H9 (cell line): ENCODE measurements around the gene MIOS. TPM values are rescaled to one million over a fixed set of nuclear protein-coding genes. Genes with fewer than 3 reads are reported as not detected.

ENCODE experiments used
- DNase-seq: peaks from one replicate; pipeline ENCODE4 v3.0.0-alpha.2; 2017
- H2AFZ ChIP-seq: one replicate; pipeline ENCODE4 v1.6.1; 2013; ENCODE audit warnings: mild to moderate bottlenecking, low read length, control low read depth, moderate library complexity
- H2AK5ac ChIP-seq: 2 replicates; pipeline ENCODE4 v1.6.1; 2013; ENCODE audit warnings: low read length, control low read depth, mixed read lengths; ENCODE audit not compliant: insufficient read length
- H2BK120ac ChIP-seq: one replicate; pipeline ENCODE4 v1.6.1; 2013; ENCODE audit warnings: low read depth, mild to moderate bottlenecking, low read length, control low read depth, inconsistent platforms; ENCODE audit not compliant: poor library complexity, severe bottlenecking
- H2BK12ac ChIP-seq: 2 replicates; pipeline ENCODE4 v1.6.1; 2013; ENCODE audit warnings: low read length, control low read depth, mixed read lengths, low read depth; ENCODE audit not compliant: insufficient read length
- H2BK15ac ChIP-seq: 2 replicates; pipeline ENCODE4 v1.6.1; 2013; ENCODE audit warnings: low read depth, low read length, control low read depth
- H2BK20ac ChIP-seq: one replicate; pipeline ENCODE4 v1.6.1; 2013; ENCODE audit warnings: low read depth, mild to moderate bottlenecking, low read length, control low read depth, inconsistent platforms; ENCODE audit not compliant: poor library complexity, severe bottlenecking
- H2BK5ac ChIP-seq: 2 replicates; pipeline ENCODE4 v1.6.1; 2013; ENCODE audit warnings: low read length, control low read depth, mixed read lengths; ENCODE audit not compliant: insufficient read length
- H3K14ac ChIP-seq: 2 replicates; pipeline ENCODE4 v1.6.1; 2013; ENCODE audit warnings: low read length, control low read depth; ENCODE audit not compliant: insufficient read depth
- H3K18ac ChIP-seq: 2 replicates; pipeline ENCODE4 v1.6.1; 2013; ENCODE audit warnings: low read depth, mild to moderate bottlenecking, mixed read lengths, low read length, control low read depth; ENCODE audit not compliant: insufficient read length
- H3K23ac ChIP-seq: 2 replicates; pipeline ENCODE4 v1.6.1; 2013; ENCODE audit warnings: low read length, control low read depth, mixed read lengths, low read depth; ENCODE audit not compliant: insufficient read length
- H3K23me2 ChIP-seq: 2 replicates; pipeline ENCODE4 v1.6.1; 2013; ENCODE audit warnings: low read depth, mild to moderate bottlenecking, mixed read lengths, low read length, control low read depth; ENCODE audit not compliant: insufficient read length, poor library complexity, severe bottlenecking
- H3K27ac ChIP-seq: 2 replicates; pipeline ENCODE4 v1.5.1; 2013; ENCODE audit warnings: low read length, control low read depth, mixed read lengths, low read depth; ENCODE audit not compliant: insufficient read length
- H3K27me3 ChIP-seq: 2 replicates; pipeline ENCODE4 v1.6.1; 2013; ENCODE audit warnings: low read length, control low read depth, inconsistent platforms; ENCODE audit not compliant: insufficient read depth
- H3K4ac ChIP-seq: 2 replicates; pipeline ENCODE4 v1.6.1; 2013; ENCODE audit warnings: low read depth, mild to moderate bottlenecking, control low read depth, inconsistent platforms, low read length, moderate library complexity
- H3K4me1 ChIP-seq: 2 replicates; pipeline ENCODE4 v1.6.1; 2013; ENCODE audit warnings: low read length, control low read depth, inconsistent platforms; ENCODE audit not compliant: insufficient read depth
- H3K4me2 ChIP-seq: 2 replicates; pipeline ENCODE4 v1.6.1; 2013; ENCODE audit warnings: low read length, control low read depth, mixed read lengths; ENCODE audit not compliant: insufficient read length, insufficient read depth
- H3K56ac ChIP-seq: 2 replicates; pipeline ENCODE4 v1.6.1; 2013; ENCODE audit warnings: low read depth, mild to moderate bottlenecking, mixed read lengths, low read length, control low read depth; ENCODE audit not compliant: insufficient read length
- H3K79me1 ChIP-seq: 2 replicates; pipeline ENCODE4 v1.6.1; 2013; ENCODE audit warnings: low read depth, mild to moderate bottlenecking, moderate library complexity, low read length, control low read depth, inconsistent platforms; ENCODE audit not compliant: insufficient read depth, poor library complexity, severe bottlenecking
- H3K79me2 ChIP-seq: 2 replicates; pipeline ENCODE4 v1.6.1; 2013; ENCODE audit warnings: low read length, control low read depth, inconsistent platforms; ENCODE audit not compliant: insufficient read depth
- H3K9ac ChIP-seq: 2 replicates; pipeline ENCODE4 v1.6.1; 2013; ENCODE audit warnings: low read length, control low read depth, mixed read lengths; ENCODE audit not compliant: insufficient read length; ENCODE audit errors: extremely low read depth
- H3K9me3 ChIP-seq: one replicate; pipeline ENCODE4 v1.6.1; 2013; ENCODE audit warnings: low read depth, low read length, inconsistent platforms; ENCODE audit not compliant: control insufficient read depth
- H3T11ph ChIP-seq: one replicate; pipeline ENCODE4 v1.6.1; 2013; ENCODE audit warnings: mild to moderate bottlenecking, low read length, control low read depth, inconsistent platforms
- H4K20me1 ChIP-seq: one replicate; pipeline ENCODE4 v1.6.1; 2013; ENCODE audit not compliant: control insufficient read depth, insufficient read length, insufficient read depth
- H4K5ac ChIP-seq: 2 replicates; pipeline ENCODE4 v1.6.1; 2013; ENCODE audit warnings: low read depth, mild to moderate bottlenecking, mixed read lengths, low read length, control low read depth; ENCODE audit not compliant: insufficient read length
- H4K8ac ChIP-seq: replicated peaks from 2 replicates; pipeline ENCODE4 v1.6.1; 2013; ENCODE audit warnings: low read length, control low read depth, mixed read lengths, low read depth; ENCODE audit not compliant: insufficient read length
- H4K91ac ChIP-seq: 2 replicates; pipeline ENCODE4 v1.6.1; 2013; ENCODE audit warnings: low read depth, mild to moderate bottlenecking, moderate library complexity, mixed read lengths, low read length, control low read depth; ENCODE audit not compliant: insufficient read length
- H3K27ac Mint-ChIP-seq, 3 experiments: 2 replicates in 2 of 3; 3 replicates in 1 of 3; pipeline ENCODE4 v1.8.0; 2020 to 2021; ENCODE audit warnings: mixed read lengths in 3 of 3, mild to moderate bottlenecking in 1 of 3, moderate library complexity in 1 of 3
- H3K27me3 Mint-ChIP-seq: 2 replicates; pipeline ENCODE4 v1.8.0; 2021; ENCODE audit warnings: low read depth, mild to moderate bottlenecking, moderate library complexity, mixed read lengths
- H3K36me3 Mint-ChIP-seq, 3 experiments: 2 replicates in 2 of 3; 3 replicates in 1 of 3; pipeline ENCODE4 v1.8.0; 2020 to 2021; ENCODE audit warnings: low read depth in 3 of 3, mixed read lengths in 3 of 3; ENCODE audit not compliant: insufficient read depth in 1 of 3
- H3K4me1 Mint-ChIP-seq, 2 experiments: 2 replicates each; pipeline ENCODE4 v1.8.0; 2020; ENCODE audit warnings: mixed read lengths in 2 of 2
- H3K4me3 Mint-ChIP-seq, 2 experiments: 2 replicates in 1 of 2; 3 replicates in 1 of 2; pipeline ENCODE4 v1.8.0; 2020 to 2021; ENCODE audit warnings: mild to moderate bottlenecking in 2 of 2, mixed read lengths in 2 of 2, moderate library complexity in 1 of 2
- H3K9me3 Mint-ChIP-seq, 2 experiments: 2 replicates in 1 of 2; 3 replicates in 1 of 2; pipeline ENCODE4 v1.8.0; 2020; ENCODE audit warnings: mild to moderate bottlenecking in 2 of 2, mixed read lengths in 2 of 2, moderate library complexity in 1 of 2
- WGBS: extraction: QIAGEN DNeasy Blood & Tissue Kit; methylation state at CpG from one replicate; pipeline ENCODE4 v1.1.7; 2013; ENCODE audit warnings: missing lambda C conversion rate, low lambda C conversion rate, mixed read lengths; ENCODE audit not compliant: insufficient read length; ENCODE audit errors: extremely low coverage; 5-methylcytosine and 5-hydroxymethylcytosine counted together
- total RNA-seq: library from RNA; stranded (reverse); gene quantifications from 2 replicates; pipeline ENCODE4 v1.2.1, GENCODE V29; 2021
- TF ChIP-seq, protein P1 (sequence below): fragments of 200-600 bp; sonication (generic); conservative IDR thresholded peaks from 3 replicates; pipeline ENCODE4 v1.8.0; 2021; ENCODE audit warnings: antibody characterized with exemption, mild to moderate bottlenecking

MIOS gene
- total RNA-seq, 1 experiment from 2014 or later: 46.4 TPM

DNA sequence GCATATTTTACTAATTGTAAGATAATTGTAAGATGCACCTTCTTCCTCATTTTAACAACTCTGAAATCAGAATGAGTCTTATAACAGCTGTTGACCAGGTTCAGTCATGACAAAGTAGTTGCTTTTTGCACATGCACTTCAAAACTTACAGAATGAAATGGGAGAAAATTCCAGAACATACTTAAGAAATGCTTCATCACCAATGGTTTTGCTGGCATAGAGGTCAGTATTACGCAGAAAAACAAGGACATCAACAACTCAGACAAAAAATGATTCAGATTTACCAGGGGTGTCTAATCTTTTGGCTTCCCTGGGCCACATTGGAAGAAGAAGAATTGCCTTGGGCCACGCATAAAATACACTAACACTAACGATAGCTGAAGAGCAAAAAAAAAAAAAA, 44.3 kb upstream of the MIOS start:
- Histone ChIP-seq H3K79me2 (no peaks in the 10 kb centered on the region), H2BK20ac (no peak overlapping the region), H3K9ac (no peak overlapping the region), H3K79me1 (no peaks in the 10 kb centered on the region), H4K5ac (no peak overlapping the region), H3K4ac (no peak overlapping the region), H3K9me3 (no peaks in the 10 kb centered on the region), H4K8ac (no peak overlapping the region), H2AK5ac (no peak overlapping the region), H3K14ac (no peak overlapping the region), H2BK15ac (no peak overlapping the region), H2AFZ (no peak overlapping the region), H3K56ac (no peak overlapping the region), H3K18ac (no peak overlapping the region), H3K23me2 (no peaks in the 10 kb centered on the region), H3K27me3 (no peaks in the 10 kb centered on the region), H4K91ac (no peak overlapping the region), H3K4me1 (no peaks in the 10 kb centered on the region), H3K23ac (no peak overlapping the region), H2BK5ac (no peak overlapping the region), H2BK12ac (no peak overlapping the region), H3K4me2 (no peak overlapping the region), H4K20me1 (no peaks in the 10 kb centered on the region), H2BK120ac (no peak overlapping the region), H3T11ph (no peak overlapping the region), H3K27ac (no peak overlapping the region)
- TF ChIP-seq, protein P1, sequence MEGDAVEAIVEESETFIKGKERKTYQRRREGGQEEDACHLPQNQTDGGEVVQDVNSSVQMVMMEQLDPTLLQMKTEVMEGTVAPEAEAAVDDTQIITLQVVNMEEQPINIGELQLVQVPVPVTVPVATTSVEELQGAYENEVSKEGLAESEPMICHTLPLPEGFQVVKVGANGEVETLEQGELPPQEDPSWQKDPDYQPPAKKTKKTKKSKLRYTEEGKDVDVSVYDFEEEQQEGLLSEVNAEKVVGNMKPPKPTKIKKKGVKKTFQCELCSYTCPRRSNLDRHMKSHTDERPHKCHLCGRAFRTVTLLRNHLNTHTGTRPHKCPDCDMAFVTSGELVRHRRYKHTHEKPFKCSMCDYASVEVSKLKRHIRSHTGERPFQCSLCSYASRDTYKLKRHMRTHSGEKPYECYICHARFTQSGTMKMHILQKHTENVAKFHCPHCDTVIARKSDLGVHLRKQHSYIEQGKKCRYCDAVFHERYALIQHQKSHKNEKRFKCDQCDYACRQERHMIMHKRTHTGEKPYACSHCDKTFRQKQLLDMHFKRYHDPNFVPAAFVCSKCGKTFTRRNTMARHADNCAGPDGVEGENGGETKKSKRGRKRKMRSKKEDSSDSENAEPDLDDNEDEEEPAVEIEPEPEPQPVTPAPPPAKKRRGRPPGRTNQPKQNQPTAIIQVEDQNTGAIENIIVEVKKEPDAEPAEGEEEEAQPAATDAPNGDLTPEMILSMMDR: no peak
- H3K27ac Mint-ChIP-seq: no peak overlapping the region
- H3K27me3 Mint-ChIP-seq: no peaks in the 10 kb centered on the region
- H3K9me3 Mint-ChIP-seq: no peaks in the 10 kb centered on the region
- H3K4me1 Mint-ChIP-seq: no peaks in the 10 kb centered on the region
- H3K36me3 Mint-ChIP-seq: no peaks in the 10 kb centered on the region; a peak in 1 of 7 replicates
- no peak overlapping the region for H3K4me3 Mint-ChIP-seq
- DNase-seq: no peak
- no CpG with 5 or more reads among the region's 3 CpGs for WGBS
